HepG2 (cell line): ENCODE measurements around the gene SLC38A3.

Experiments
- BCL3 ChIP-seq: sonication (generic); formaldehyde crosslinking; IDR thresholded peaks from 2 replicates; pipeline ENCODE4 v1.5.1; 2020; ENCODE audit warnings: mild to moderate bottlenecking, missing genetic modification reagents, moderate library complexity
- MXI1 ChIP-seq: IDR thresholded peaks from 3 replicates; pipeline ENCODE4 v1.6.1; 2012; ENCODE audit warnings: low read depth, low read length, inconsistent platforms, borderline replicate concordance
- PHF8 ChIP-seq: sonication (generic); formaldehyde crosslinking; IDR thresholded peaks from 2 replicates; pipeline ENCODE4 v1.5.0; 2020; ENCODE audit warnings: missing genetic modification reagents
- POLR2A ChIP-seq, 2 experiments: IDR thresholded peaks; 2 replicates each; pipeline ENCODE4 v1.6.1; 2011; ENCODE audit warnings: low read depth in 2 of 2, low read length in 2 of 2, mild to moderate bottlenecking in 1 of 2, moderate library complexity in 1 of 2; ENCODE audit not compliant: insufficient read depth in 1 of 2
- SIN3A ChIP-seq: IDR thresholded peaks from 2 replicates; pipeline ENCODE4 v1.6.1; 2011; ENCODE audit warnings: low read depth, mild to moderate bottlenecking, control low read depth, low read length, borderline replicate concordance
- SYNCRIP ChIP-seq: fragments of 200-400 bp; formaldehyde crosslinking; IDR thresholded peaks from 2 replicates; pipeline ENCODE4 v1.6.1; 2018; ENCODE audit warnings: mild to moderate bottlenecking, low read depth, low read length; ENCODE audit not compliant: insufficient read depth
- UBTF ChIP-seq: sonication (generic); formaldehyde crosslinking; IDR thresholded peaks from 2 replicates; pipeline ENCODE4 v1.4.0; 2020; ENCODE audit warnings: mild to moderate bottlenecking, missing genetic modification reagents
- USF2 ChIP-seq, 2 experiments: sonication (generic) in 1 of 2; formaldehyde crosslinking in 1 of 2; IDR thresholded peaks; 2 replicates each; pipeline versions ENCODE4 v1.5.1 to v1.6.1; 2011 to 2020; ENCODE audit warnings: borderline replicate concordance in 1 of 2, low read depth in 1 of 2, low read length in 1 of 2, mild to moderate bottlenecking in 1 of 2, missing genetic modification reagents in 1 of 2, moderate library complexity in 1 of 2
- ZNF263 ChIP-seq: sonication (generic); formaldehyde crosslinking; IDR thresholded peaks from 2 replicates; pipeline ENCODE4 v1.4.0; 2020; ENCODE audit warnings: missing genetic modification reagents
- ZNF333 ChIP-seq: sonication (generic); formaldehyde crosslinking; IDR thresholded peaks from 2 replicates; pipeline ENCODE4 v1.4.0; 2020; ENCODE audit warnings: mild to moderate bottlenecking, missing genetic modification reagents, borderline replicate concordance
- ZNF407 ChIP-seq: sonication (generic); formaldehyde crosslinking; IDR thresholded peaks from one replicate; pipeline ENCODE4 v1.5.1; 2020; ENCODE audit warnings: mild to moderate bottlenecking, missing genetic modification reagents; ENCODE audit errors: not compliant biosample characterization
- ZSCAN22 ChIP-seq: sonication (generic); formaldehyde crosslinking; IDR thresholded peaks from 2 replicates; pipeline ENCODE4 v1.4.0; 2020; ENCODE audit warnings: mild to moderate bottlenecking, missing genetic modification reagents

- no peak for TF ChIP-seq BCL3 (CRISPR knock-in tag)
- no peak for TF ChIP-seq ZNF407
- TF ChIP-seq ZSCAN22 (CRISPR knock-in tag) = no peak
- no peak for TF ChIP-seq ZNF263 (CRISPR knock-in tag)
- TF ChIP-seq ZNF333 (CRISPR knock-in tag) = no peak
- peak; percentile 69; the same call in 1 of the 2 replicates for TF ChIP-seq UBTF (CRISPR knock-in tag)
- TF ChIP-seq POLR2A (IDR thresholded peaks at IDR 0.05; ENCODE audit: insufficient read depth in 1 of 2, low read depth in 2 of 2, low read length in 2 of 2) = no peak
- no peak for TF ChIP-seq SYNCRIP
- no peak for TF ChIP-seq SIN3A
- TF ChIP-seq PHF8 (CRISPR knock-in tag) = no peak
- TF ChIP-seq MXI1 = no peak
- TF ChIP-seq USF2 (IDR thresholded peaks at IDR 0.05; ENCODE audit: low read depth, low read length) = no peak
- TF ChIP-seq USF2 (CRISPR knock-in tag; IDR thresholded peaks at IDR 0.05; ENCODE audit: borderline replicate concordance) = no peak
These were observed 49.6 kb upstream of the SLC38A3 start for GRCh38 chr3:50155491-50155878.
